ENCODE results near the gene SNAPC4. TPM values are rescaled to one million over a fixed set of nuclear protein-coding genes. Genes with fewer than 3 reads are reported as not detected.

The SNAPC4 gene, protein sequence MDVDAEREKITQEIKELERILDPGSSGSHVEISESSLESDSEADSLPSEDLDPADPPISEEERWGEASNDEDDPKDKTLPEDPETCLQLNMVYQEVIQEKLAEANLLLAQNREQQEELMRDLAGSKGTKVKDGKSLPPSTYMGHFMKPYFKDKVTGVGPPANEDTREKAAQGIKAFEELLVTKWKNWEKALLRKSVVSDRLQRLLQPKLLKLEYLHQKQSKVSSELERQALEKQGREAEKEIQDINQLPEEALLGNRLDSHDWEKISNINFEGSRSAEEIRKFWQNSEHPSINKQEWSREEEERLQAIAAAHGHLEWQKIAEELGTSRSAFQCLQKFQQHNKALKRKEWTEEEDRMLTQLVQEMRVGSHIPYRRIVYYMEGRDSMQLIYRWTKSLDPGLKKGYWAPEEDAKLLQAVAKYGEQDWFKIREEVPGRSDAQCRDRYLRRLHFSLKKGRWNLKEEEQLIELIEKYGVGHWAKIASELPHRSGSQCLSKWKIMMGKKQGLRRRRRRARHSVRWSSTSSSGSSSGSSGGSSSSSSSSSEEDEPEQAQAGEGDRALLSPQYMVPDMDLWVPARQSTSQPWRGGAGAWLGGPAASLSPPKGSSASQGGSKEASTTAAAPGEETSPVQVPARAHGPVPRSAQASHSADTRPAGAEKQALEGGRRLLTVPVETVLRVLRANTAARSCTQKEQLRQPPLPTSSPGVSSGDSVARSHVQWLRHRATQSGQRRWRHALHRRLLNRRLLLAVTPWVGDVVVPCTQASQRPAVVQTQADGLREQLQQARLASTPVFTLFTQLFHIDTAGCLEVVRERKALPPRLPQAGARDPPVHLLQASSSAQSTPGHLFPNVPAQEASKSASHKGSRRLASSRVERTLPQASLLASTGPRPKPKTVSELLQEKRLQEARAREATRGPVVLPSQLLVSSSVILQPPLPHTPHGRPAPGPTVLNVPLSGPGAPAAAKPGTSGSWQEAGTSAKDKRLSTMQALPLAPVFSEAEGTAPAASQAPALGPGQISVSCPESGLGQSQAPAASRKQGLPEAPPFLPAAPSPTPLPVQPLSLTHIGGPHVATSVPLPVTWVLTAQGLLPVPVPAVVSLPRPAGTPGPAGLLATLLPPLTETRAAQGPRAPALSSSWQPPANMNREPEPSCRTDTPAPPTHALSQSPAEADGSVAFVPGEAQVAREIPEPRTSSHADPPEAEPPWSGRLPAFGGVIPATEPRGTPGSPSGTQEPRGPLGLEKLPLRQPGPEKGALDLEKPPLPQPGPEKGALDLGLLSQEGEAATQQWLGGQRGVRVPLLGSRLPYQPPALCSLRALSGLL (N-terminal part only)
- 10 to 100 TPM; 43.7 to 48.0 (median 44.5) TPM for total RNA-seq

DNA sequence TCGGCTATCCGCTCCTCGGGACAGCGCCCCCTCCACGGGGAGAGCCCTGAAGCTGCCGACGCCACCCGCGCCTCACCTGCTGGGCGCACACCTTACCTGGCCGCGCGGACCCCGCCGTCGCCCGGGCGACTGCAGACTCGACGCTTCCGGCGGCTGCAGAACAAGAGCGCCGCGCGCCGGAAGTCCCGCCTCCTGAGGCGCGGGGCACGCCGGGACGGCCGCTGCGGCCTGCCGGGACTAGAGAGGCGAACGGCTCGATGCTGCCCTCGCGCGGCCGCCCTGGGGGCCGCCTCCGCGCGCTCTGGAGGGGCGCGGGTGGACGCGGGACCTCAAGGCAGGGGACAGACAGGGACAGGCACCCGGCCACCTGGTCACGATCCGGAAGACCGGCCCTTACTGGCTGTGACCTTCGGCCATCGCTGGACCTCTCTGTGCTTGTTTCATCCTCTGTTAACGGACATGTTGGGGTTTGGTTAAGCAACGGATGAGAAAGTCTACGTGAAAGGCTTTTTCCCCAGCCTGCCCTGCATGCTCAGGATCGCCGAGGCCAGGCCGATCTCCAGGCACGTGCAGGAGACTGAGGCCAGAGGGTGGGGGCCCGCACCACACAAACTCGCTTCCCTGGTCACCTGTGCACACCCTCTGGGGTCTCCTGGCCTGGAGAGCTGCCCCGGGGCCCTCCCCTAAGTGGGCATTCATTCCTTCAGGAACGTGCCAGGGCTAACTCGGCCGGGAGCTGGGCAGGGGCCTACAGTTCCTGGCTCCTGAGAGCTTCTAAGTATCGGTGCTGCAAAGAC is at the start of gene SNAPC4:
Gene SNAPC4 (minus strand): TSS at position 133 of the 797 bp plus-strand sequence. CDS start 1,742 bp downstream, outside the sequence.
- Mint-ChIP-seq H3K9me3 (no peaks in the 10 kb centered on the region), H3K4me1 (ENCODE audit: low read depth) (peaks cover 54% of the 10 kb centered on the region)

DNA sequence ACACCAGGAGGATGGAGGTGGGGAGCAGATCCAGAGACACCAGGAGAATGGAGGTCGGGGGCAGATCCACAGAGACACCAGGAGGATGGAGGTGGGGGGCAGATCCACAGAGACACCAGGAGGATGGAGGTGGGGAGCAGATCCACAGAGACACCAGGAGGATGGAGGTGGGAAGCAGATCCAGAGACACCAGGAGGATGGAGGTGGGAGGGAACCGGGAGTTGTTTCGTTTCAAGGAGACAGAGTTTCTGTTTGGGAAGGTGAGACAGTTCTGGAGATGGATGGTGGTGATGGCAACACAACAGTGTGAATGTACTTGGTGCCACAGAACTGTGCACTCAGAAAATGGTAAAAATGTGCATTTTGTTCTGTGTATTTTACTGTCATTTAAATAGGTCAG is 48.7 kb upstream of the SNAPC4 start:
- DNase-seq, result no peak
- Mint-ChIP-seq H3K36me3 (ENCODE audit: insufficient read depth) (peaks cover 32% of the 10 kb centered on the region), H3K27me3 (ENCODE audit: low read depth) (no peaks in the 10 kb centered on the region), H3K4me3 (no peak overlapping the region), H3K9me3 (no peaks in the 10 kb centered on the region), H3K4me1 (ENCODE audit: low read depth) (no peaks in the 10 kb centered on the region)
- ATAC-seq, result no peak

More for the DNA sequence above, at the start of gene SNAPC4:
- ATAC-seq (peak; percentile 82 to 84), DNase-seq (peak; percentile 84)
- Mint-ChIP-seq H3K4me3 (peak within 1 kb of the TSS; percentile 91), H3K36me3 (ENCODE audit: insufficient read depth) (peaks cover 13% of the 10 kb centered on the region), H3K27me3 (ENCODE audit: low read depth) (no peaks in the 10 kb centered on the region)

- no peaks in the 10 kb centered on the region for H3K9me3 Mint-ChIP-seq
- no peaks in the 10 kb centered on the region for H3K27me3 Mint-ChIP-seq (ENCODE audit: low read depth)
- H3K4me1 Mint-ChIP-seq (ENCODE audit: low read depth), result no peaks in the 10 kb centered on the region
- H3K36me3 Mint-ChIP-seq (ENCODE audit: insufficient read depth), result peaks cover 33% of the 10 kb centered on the region
- ATAC-seq (no peak), DNase-seq (no peak)
- H3K4me3 Mint-ChIP-seq, result no peak overlapping the region
Observed at GRCh38 chr9:136447173-136447778, 47.3 kb upstream of the SNAPC4 start.

GRCh38 chr9:136445799-136446198 is 45.8 kb upstream of the SNAPC4 start:
- no peaks in the 10 kb centered on the region for H3K27me3 Mint-ChIP-seq (ENCODE audit: low read depth)
- peaks cover 37% of the 10 kb centered on the region for H3K36me3 Mint-ChIP-seq (ENCODE audit: insufficient read depth)
- no peaks in the 10 kb centered on the region for H3K9me3 Mint-ChIP-seq
- DNase-seq, result no peak
- no peaks in the 10 kb centered on the region for H3K4me1 Mint-ChIP-seq (ENCODE audit: low read depth)
- no peak for ATAC-seq
- H3K4me3 Mint-ChIP-seq, result no peak overlapping the region

DNA sequence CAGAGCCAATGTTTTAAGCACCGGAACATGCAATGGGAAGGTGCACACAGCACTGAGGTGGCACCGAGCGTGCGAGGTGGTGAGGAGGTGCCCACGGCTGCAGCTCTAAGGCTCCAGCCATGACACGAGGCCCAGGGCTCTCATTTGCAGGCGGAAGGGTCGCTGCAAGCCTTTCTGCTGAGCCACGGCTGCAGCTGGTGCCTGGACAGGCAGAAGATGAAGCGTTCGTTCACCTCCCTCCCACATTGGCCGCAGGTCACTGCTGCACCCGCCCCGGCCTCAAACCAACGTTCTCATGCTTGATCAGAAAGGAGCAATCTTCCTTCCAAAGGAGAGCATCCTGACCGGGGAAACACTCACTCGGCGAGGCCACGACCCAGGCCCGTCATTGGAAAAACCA is 44.1 kb upstream of the SNAPC4 start:
- Mint-ChIP-seq H3K9me3 (no peaks in the 10 kb centered on the region), H3K4me3 (no peak overlapping the region), H3K36me3 (ENCODE audit: insufficient read depth) (peaks cover 32% of the 10 kb centered on the region), H3K4me1 (ENCODE audit: low read depth) (no peaks in the 10 kb centered on the region), H3K27me3 (ENCODE audit: low read depth) (no peaks in the 10 kb centered on the region)
- DNase-seq (no peak), ATAC-seq (no peak)

DNA sequence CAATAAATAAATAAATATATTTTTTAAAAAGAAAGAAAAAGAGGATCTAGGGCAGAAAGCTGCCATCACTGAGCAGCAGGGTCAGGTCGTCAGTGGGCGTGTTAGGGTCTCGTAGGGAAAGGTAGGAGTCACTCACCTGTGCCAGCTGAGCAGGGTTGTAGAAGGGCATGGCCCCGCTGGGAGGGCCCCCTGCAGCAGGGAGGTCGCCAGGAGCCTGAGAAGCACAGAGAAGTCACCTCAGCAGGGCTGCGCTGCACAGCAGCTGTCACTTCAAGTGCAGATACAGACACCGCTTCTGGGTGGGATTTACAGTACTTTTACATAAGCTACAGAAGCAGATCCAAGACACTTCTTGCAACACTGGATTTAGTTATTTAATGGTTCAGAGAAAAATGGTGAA is 43.7 kb upstream of the SNAPC4 start:
- peaks cover 32% of the 10 kb centered on the region for H3K36me3 Mint-ChIP-seq (ENCODE audit: insufficient read depth)
- H3K4me1 Mint-ChIP-seq (ENCODE audit: low read depth), result no peaks in the 10 kb centered on the region
- no peak overlapping the region for H3K4me3 Mint-ChIP-seq
- no peak for DNase-seq
- H3K27me3 Mint-ChIP-seq (ENCODE audit: low read depth), result no peaks in the 10 kb centered on the region
- ATAC-seq, result no peak
- H3K9me3 Mint-ChIP-seq, result no peaks in the 10 kb centered on the region

DNA sequence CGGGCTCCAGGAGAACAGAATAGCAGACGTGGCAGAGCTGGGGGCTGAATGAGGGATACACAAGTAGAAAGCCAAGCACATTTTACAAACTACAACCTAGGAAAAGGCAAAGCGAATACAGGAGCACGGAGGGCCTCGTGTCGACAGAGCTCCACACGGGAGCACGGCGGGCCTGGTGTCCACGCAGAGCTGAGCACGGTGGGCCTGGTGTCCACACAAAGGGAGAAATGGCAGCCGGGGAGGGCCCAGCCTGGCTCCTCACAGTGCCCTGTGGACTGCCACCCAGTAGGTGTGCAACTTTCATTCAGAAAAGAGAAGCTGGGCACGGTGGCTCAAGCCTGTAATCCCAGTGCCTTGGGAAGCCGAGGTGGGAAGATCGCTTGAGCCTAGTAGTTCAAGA is 43.1 kb upstream of the SNAPC4 start:
- Mint-ChIP-seq H3K36me3 (ENCODE audit: insufficient read depth) (peaks cover 32% of the 10 kb centered on the region), H3K4me3 (no peak overlapping the region), H3K4me1 (ENCODE audit: low read depth) (peaks cover 4% of the 10 kb centered on the region), H3K27me3 (ENCODE audit: low read depth) (no peaks in the 10 kb centered on the region), H3K9me3 (no peaks in the 10 kb centered on the region)
- DNase-seq (no peak), ATAC-seq (no peak)

DNA sequence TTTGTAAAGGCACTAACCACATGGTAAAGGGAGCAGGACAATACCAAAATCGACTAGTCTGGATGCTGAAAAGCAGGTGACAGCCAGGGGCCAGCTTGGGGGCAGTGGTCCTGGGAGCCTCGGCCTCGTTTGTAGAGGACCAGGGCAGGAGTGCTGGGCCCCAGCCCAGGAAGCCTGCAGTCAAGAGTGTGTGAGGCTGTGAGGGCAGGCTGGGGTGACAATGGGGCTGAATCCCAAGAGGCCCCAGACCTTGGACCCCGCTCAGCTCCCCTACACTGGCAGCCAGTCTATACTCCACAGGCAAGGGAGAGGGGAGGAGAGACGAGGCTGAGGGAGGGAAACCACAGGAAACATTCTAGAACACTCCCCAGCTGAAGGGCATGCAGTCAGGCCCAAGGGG is 42.3 kb upstream of the SNAPC4 start:
- H3K27me3 Mint-ChIP-seq (ENCODE audit: low read depth), result no peaks in the 10 kb centered on the region
- DNase-seq, result no peak
- H3K9me3 Mint-ChIP-seq, result no peaks in the 10 kb centered on the region
- peaks cover 24% of the 10 kb centered on the region for H3K36me3 Mint-ChIP-seq (ENCODE audit: insufficient read depth)
- H3K4me1 Mint-ChIP-seq (ENCODE audit: low read depth), result peaks cover 12% of the 10 kb centered on the region
- no peak overlapping the region for H3K4me3 Mint-ChIP-seq
- ATAC-seq, result no peak

DNA sequence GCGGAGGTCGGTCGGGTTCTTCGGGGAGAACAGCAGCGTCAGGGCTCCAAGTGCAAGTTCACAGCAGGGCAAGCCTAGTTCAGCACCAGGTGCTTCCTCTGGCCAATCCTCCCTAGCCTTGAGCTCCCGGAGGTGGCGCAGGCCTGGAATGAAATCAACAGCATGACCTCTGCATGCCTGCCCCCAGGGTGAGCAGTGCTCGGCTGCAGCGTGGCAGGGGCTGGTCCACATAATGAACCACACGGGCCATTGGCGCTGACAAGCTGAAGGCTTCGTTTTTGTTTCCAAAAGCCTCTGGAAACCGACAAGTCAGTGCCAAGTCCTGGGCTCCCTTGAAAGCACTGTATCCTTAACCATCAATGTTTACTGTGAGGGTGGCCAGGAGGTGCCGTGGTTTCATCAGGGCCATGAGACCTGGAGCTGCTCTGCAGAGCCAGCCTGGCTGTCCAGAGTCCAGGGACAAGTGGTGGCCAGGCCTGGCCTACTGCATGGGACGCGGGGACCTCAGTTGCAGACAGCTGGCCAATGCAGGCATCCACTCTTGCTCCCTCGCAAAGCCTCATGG is 41.8 kb upstream of the SNAPC4 start:
- ATAC-seq (no peak), DNase-seq (no peak)
- Mint-ChIP-seq H3K4me1 (ENCODE audit: low read depth) (peaks cover 17% of the 10 kb centered on the region), H3K36me3 (ENCODE audit: insufficient read depth) (peaks cover 20% of the 10 kb centered on the region), H3K27me3 (ENCODE audit: low read depth) (no peaks in the 10 kb centered on the region), H3K9me3 (no peaks in the 10 kb centered on the region), H3K4me3 (no peak overlapping the region)

- DNase-seq, result no peak
- no peak for ATAC-seq
- no peaks in the 10 kb centered on the region for H3K9me3 Mint-ChIP-seq
- peaks cover 21% of the 10 kb centered on the region for H3K4me1 Mint-ChIP-seq (ENCODE audit: low read depth)
- peaks cover 16% of the 10 kb centered on the region for H3K36me3 Mint-ChIP-seq (ENCODE audit: insufficient read depth)
- no peaks in the 10 kb centered on the region for H3K27me3 Mint-ChIP-seq (ENCODE audit: low read depth)
- H3K4me3 Mint-ChIP-seq, result peak overlapping the region; percentile 11
Observed at GRCh38 chr9:136441191-136441680, 41.3 kb upstream of the SNAPC4 start.

DNA sequence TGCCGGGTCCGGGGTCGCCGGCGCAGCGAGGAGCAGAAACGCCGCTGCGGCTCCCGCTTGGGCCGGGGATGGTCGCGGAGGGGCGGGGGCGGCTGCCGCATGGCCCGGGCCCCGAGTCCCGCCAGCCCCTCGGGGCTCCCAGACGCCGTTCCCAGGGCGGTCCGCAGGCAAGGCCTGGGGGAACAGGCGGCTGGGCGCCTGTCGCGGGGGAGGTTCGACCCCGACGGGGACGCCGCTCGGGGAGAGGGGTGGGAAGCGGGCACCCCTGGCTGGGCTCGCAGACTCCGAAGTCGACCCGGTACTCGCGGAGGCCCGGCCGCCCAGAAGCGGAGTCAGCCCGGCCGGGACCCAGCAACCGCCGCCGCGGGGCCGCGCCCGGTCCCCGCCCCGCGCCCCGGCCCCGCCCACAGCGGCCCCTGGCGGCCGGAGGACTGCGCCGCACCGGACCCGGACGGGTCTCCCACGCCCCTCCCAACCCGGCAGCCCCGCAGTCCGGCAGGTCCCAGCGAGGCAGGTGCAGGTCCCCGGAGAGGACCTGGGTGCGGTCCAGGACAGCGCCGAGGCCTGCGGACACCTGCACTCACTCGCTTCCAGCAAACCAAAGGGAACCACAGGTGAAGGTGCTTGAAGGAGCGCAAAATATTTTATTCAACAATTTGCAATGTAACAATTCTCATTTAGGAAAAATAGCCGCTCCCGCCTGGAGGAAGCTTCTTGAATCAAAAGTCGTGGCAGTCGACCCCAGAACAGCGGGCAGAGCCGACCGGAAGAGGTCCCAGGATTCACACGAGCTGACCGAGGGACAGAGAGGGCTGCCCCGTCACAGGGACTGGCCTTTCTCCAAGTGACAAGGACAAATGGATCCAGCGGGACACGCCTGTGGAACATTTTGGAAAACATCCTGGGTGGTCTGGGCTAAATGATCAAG is 39.8 kb upstream of the SNAPC4 start, which contains the start of gene INPP5E:
Gene INPP5E (minus strand): TSS at position 365 of the 928 bp plus-strand sequence. CDS start 426 bp downstream, outside the sequence.
- H3K27me3 Mint-ChIP-seq (ENCODE audit: low read depth), result no peaks in the 10 kb centered on the region
- peaks cover 26% of the 10 kb centered on the region for H3K4me1 Mint-ChIP-seq (ENCODE audit: low read depth)
- ATAC-seq, result peak; percentile 83 to 85
- H3K9me3 Mint-ChIP-seq, result no peaks in the 10 kb centered on the region
- H3K4me3 Mint-ChIP-seq, result peak within 1 kb of the TSS; percentile 86
- peaks cover 18% of the 10 kb centered on the region for H3K36me3 Mint-ChIP-seq (ENCODE audit: insufficient read depth)
- DNase-seq, result peak; percentile 82
